ENCODE data around the gene ATP13A4.

GRCh38 chr3:193372783-193373182 lies 181.9 kb downstream of the ATP13A4 start:
- TF ChIP-seq EZH2 (IDR thresholded peaks at IDR 0.05; ENCODE audit: borderline replicate concordance, insufficient read depth, low read length, poor library complexity, severe bottlenecking): no peak
- TF ChIP-seq CTCF (IDR thresholded peaks at IDR 0.05; ENCODE audit: poor library complexity, severe bottlenecking): no peak
- no peak for TF ChIP-seq SMC3 (conservative IDR thresholded peaks at IDR 0.05; ENCODE audit: poor library complexity)
- no peak for TF ChIP-seq POLR2AphosphoS5 (IDR thresholded peaks at IDR 0.05)
- no peak for TF ChIP-seq TAF1 (IDR thresholded peaks at IDR 0.05; ENCODE audit: low read depth)
- TF ChIP-seq MXI1 (conservative IDR thresholded peaks at IDR 0.05; ENCODE audit: poor library complexity, severe bottlenecking): no peak
- TF ChIP-seq REST (IDR thresholded peaks at IDR 0.05; ENCODE audit: borderline replicate concordance): no peak
- TF ChIP-seq EP300 (conservative IDR thresholded peaks at IDR 0.05; ENCODE audit: poor library complexity, severe bottlenecking): no peak
- no peak for TF ChIP-seq RAD21 (conservative IDR thresholded peaks at IDR 0.05)
